ENCODE results near the gene KRT23. TPM values are rescaled to one million over a fixed set of nuclear protein-coding genes. Genes with fewer than 3 reads are reported as not detected.

The KRT23 gene, protein sequence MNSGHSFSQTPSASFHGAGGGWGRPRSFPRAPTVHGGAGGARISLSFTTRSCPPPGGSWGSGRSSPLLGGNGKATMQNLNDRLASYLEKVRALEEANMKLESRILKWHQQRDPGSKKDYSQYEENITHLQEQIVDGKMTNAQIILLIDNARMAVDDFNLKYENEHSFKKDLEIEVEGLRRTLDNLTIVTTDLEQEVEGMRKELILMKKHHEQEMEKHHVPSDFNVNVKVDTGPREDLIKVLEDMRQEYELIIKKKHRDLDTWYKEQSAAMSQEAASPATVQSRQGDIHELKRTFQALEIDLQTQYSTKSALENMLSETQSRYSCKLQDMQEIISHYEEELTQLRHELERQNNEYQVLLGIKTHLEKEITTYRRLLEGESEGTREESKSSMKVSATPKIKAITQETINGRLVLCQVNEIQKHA
- 1.2 and 68.1 TPM in 2 replicates for total RNA-seq

DNA sequence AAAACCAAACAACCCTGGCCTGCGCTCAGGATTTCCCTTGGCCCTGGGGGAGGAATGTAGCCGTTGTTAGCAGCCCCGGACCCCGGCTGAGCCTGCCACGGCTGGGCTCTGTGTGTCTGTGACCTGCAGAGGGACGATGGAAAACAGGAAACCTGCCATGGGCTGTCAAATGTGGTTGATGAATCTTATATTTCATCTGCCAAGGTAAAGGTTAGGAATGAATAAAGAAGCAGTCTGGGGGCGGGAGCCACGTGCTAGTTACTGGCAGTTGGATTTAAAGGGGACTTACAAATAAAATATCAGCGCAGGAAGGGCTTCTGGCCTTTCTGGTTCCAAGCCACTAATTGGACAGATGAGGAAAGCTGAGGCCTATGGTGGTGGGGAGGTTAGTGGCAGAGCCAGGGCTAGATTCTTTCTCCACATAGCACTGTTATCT, at the start of gene KRT23:
Gene KRT23, minus strand, starts transcription at position 263 of the 436 bp plus-strand sequence. CDS start 1,043 bp downstream, outside the sequence.
- peak; percentile 25 for DNase-seq (ENCODE audit: low read depth)

DNA sequence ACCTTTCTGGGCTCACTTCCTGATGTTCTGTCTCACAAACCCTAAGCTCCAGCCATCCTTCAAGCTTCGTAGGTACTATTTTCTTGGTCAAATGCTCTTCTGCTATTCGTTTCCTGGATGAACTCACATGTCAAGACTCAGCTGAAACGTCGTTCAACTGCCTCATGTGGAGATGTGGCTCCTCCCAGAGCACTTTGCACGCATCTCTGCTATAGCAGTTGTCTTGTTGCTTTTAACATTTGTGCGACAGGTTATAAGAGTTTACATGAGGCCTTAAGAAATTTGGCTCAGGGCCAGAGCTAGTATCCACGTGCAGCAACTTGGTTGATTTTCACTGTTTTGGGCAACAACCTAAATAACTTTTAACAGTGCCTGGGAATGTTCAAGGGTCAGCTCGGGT, 49.5 kb upstream of the KRT23 start:
- DNase-seq (ENCODE audit: low read depth) = no peak

DNA sequence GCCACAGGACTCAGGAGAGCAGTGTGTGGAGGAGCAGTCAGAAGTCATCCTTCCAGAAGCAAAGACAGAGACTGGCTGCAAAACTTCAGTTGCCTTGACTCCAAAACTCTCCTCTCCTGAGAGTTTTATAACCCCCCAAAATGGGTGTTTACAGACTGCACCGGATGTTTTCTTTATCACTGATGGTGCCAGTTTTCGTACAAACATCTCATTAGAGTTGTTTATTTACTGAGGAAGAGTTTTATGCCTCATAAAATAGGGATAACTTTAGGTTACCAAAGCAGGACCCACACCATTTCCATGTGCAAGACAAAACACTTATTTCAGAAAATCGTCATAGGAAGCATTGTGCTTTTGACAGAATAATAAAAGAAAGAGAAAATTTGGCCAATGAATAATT, 46.8 kb upstream of the KRT23 start, which contains the start of gene KRT40:
Gene KRT40, minus strand, starts transcription at position 101 of the 400 bp plus-strand sequence. Its CDS starts 53 bp downstream, at position 48.
- DNase-seq (ENCODE audit: low read depth) = no peak

DNA sequence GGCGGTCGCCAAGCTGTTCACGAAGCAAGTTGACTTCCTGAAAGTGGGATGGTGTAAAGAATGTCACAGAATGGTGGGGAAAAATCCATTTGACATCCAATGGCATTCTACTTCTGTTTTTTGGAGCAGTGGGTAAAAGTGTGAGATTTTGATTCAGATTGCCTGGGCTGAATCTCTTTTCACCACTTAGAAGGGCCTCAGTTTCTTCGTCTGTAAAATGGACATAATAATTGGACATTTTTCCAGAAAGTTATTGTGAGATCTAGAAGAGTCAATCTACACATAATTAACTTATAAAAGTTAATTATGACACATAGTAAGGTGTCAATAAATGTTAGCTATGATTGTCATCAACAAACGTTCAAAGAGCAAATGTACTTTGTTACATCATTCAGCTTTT, 43.7 kb upstream of the KRT23 start:
- no peak for DNase-seq (ENCODE audit: low read depth)

DNA sequence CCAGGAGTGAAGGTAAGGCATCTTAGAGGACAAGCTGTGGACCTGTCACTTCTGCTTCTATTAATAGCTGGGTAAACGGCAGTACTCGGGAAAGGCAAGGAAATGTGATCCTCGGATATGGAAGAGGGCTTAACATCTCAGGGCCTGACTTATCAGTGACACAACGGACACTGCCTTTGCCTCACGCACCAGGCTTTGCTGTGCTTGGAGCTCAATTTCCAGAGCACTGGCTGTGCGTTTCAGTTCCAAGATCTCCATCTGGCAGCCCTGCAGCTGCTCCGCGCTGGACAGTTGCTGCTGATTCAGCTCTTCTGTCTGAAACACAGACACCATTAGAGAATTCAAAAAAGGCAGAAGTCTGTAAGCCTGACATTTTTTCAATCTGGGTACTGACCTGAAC, 43.1 kb upstream of the KRT23 start:
- no peak for DNase-seq (ENCODE audit: low read depth)

DNA sequence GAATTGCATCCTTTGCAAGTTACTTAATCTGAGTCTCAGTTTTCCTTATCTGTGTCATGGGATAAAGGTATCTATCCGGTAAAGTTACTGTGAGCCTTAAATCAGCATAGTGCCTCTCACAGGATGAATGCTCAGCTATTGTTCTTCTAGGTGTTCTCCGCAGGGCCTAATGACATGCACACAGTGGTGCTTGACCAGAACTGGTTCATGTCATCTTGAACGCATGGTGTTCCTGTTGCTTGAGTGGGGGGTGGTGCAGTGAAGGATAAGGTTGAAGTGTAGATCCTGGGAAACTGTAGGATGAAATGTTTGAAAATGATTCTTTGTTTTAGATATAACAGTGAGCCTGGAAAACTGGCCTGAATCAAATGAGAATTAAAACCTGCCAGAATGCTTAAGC, 42.7 kb upstream of the KRT23 start:
- DNase-seq (ENCODE audit: low read depth) = no peak

DNA sequence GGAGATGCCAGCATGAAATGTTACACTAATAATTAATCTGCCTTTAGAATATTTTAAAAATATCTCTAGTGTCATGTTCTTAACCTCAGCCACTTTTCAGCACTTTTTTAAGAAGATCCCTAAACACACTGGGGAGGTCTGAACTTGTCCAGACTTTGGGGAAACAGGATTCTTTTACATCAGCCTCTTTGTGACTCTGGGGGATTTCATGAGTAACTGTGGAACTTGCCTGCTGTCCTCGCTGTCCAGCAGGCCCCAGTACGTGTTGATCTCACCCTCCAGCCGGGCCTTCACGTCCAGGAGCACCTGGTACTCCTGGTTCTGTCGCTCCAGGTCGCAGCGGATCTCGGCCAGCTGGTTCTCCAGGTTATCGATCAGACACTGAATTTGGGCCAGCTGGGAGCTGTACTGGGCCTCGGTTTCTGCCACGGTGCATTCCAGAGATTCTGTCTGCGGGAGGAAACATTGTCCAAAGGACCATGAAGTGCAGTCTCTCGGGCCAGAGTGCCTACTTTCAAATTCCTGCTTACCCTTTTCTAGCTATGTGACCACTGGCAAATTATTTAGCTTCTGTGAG, 41.2 kb upstream of the KRT23 start:
- DNase-seq (ENCODE audit: low read depth) = no peak

DNA sequence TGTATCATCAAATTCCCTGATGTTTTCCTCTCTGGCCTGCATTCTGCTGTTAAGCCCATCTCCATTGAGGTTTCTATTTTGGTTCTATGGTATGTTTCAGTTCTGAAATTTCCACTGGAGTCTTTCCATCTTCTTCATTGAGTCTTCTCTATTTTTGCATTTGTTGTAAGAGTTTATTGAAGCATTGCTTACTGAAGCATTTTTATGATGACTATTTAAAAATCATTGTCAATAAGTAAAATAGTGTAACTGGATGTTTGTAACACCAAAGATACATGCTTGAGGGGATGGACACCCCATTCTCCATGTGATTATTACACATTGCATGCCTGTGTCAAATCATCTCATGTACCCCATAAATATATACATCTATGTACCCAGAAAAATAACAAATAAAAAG, 38.1 kb upstream of the KRT23 start:
- no peak for DNase-seq (ENCODE audit: low read depth)

DNA sequence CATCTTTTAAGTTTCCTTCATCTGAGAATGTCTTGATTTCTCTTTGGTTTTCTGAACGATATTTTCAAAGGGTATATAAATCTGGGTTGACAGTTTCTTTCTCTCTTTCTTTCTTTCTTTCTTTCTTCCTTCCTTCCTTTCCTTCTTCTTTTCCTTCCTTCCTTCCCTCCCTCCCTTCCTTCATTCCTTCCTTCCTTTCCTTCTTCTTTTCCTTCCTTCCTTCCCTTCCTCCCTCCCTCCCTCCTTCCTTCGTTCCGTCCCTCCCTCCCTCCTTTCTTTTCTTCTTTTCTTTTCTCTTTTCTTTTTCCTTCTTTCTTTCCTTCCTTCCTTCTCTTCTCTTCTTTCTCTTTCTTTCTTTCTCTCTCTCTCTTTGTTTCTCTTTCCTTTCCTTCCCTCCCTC, 36.9 kb upstream of the KRT23 start:
- DNase-seq (ENCODE audit: low read depth) = no peak

DNA sequence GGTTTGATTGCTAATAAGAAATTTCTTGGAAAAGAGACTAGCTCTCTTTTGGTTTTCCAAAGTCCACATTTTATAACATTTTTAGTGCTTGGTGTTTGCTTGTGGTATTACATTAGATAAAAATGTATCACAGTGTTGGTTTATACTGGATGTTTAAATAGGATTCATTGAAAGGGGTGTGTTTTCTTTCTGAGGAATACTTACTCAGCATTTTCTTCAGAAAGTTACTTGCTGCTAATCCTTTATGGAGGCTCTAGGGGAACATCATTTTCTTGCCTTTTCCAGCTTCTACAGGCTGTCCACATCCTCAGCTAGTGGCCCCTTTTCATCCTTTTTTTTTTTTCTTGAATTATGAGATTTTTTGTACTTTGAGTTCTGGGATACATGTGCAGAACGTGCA, 30.1 kb upstream of the KRT23 start:
- no peak for DNase-seq (ENCODE audit: low read depth)

DNA sequence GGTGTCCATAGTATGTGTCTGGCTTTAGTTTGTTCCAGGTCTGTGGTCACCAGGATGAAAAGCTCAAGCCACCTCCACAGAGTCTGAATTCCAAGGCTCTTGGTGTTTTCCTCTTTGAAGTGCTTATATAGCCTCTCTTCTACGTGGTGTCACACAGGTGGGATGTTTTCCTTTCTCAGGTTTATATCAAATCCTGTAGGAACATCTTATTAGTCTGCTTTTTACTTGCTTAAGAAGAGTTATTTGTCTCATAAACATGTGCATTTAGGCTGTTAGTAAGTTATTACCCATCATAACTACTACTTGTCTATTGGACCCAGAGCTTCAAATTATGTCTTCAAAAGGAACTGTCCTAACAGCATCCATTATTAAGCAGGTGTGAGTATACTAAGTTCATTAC, 29.4 kb upstream of the KRT23 start, which contains the start of gene KRT39:
Gene KRT39, minus strand, starts transcription at position 101 of the 400 bp plus-strand sequence. Its CDS starts 92 bp downstream, at position 9.
- no peak for DNase-seq (ENCODE audit: low read depth)

DNA sequence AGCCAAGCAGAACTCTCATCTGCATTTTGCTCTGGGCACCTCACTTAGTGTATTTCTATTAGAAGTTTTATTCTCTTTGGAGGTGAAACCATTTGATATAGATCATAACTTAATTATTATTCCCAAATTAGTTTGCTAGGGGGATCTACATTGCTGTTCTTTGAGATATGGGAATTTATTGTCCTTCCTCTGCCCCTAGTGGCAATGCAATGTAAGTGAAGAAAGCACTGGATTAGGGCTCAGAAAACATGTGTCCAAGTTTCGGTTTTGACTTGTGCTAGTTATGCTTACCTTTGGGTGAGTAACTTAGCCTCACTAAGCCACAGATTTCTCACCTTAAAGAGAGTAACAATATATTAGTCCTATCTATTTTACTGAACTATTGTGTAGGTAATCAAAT, 26.4 kb upstream of the KRT23 start:
- DNase-seq (ENCODE audit: low read depth) = peak; percentile 59

DNA sequence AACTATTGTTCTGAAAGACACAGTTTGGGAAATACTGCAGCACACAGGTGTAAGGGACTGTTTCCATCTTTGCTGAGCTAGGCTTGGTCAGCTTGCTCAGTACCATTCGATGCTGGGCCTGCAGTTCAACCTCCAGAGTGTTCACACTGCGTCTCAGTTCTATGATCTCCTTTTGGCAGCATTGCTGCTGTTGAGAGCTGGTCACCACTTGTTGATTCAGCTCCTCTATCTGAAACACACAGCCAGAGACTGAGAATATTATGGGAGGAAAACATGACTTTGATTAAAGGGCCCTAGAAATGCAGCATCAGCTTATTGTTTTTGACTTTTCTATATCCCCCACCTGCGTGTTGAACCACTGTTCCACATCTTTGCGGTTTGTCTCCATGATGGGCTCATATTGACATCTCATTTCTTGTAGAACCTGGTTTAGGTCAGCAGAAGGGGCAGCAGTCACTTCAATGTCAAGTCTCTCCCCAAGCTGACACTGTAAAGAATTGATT, 24.7 kb upstream of the KRT23 start:
- no peak for DNase-seq (ENCODE audit: low read depth)

DNA sequence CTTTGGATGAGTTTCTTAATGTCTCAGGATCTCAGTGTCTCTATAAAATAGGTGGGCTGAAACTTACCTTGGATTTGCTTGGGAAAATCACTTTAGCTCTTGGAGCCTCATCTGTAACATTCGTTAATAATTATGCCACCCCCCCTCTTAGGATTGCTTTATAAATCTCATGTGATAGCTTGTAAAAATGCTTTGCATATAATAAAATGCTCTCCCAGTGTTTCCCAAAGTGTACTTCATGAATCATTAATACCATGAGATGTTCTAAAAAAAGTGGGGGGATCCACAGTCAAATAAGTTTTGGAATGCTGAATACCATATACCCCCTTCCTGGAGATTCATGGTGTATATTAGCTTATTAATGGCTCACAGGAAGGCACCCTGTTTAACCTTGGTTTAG, 24.1 kb upstream of the KRT23 start:
- DNase-seq (ENCODE audit: low read depth) = no peak

DNA sequence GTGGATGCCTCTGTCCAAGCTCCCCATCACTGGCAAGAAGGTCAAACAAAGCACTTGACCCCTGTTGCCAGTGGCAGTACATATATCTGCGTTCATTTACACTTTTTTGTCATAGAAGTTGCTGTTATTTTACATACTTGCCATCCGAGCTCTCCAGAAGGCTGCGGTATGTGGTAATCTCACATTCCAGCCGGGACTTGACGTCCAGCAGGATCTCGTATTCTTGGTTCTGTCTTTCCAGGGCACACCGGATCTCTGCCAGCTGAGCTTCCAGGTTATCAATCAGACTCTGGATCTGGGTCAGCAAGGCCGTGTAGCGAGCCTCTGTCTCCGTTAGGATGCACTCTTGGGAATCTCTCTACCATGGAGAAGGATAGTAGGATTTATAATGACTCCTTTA, 22.7 kb upstream of the KRT23 start:
- DNase-seq (ENCODE audit: low read depth) = no peak

DNA sequence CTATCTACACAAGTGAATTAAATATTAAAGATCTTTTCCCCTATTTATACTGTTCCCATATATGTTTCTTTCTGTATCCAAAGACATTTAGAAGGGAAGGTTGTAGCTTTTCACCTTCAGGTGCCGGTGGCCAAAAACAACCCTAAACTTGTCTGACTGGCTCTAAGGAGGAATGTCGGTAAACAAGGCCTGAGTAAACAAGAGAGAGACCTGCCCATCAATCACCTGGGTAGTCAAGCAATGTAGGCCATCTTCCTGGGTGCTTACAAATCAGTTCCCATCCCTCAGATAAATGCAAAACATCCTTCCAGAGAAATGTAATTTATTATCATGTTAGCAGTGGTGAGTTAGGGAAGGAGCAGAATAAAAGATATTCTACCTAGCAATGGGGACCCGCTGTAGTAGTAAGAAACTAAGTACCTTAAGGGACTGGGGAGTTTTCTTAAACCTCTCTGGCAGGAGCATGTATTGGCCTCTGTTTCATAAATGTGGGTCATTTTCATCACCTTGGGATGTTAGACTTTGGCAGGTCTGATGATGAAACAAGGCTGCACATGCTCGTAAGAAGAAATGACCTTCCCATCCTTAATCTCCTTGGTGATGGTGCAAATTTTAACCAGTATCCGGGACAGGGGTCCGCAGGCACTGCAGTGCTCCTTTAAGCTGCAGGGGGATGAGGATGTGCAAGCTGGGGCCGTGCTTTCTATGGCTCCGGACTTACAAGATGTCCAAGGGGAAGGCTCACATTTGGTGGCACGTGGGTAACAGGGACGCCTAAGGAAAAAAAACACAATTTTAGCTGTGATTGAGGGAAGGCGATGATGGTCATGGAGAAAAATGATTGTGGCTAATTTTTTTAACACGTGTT, 20.9 kb upstream of the KRT23 start:
- peak; percentile 31 for DNase-seq (ENCODE audit: low read depth)

DNA sequence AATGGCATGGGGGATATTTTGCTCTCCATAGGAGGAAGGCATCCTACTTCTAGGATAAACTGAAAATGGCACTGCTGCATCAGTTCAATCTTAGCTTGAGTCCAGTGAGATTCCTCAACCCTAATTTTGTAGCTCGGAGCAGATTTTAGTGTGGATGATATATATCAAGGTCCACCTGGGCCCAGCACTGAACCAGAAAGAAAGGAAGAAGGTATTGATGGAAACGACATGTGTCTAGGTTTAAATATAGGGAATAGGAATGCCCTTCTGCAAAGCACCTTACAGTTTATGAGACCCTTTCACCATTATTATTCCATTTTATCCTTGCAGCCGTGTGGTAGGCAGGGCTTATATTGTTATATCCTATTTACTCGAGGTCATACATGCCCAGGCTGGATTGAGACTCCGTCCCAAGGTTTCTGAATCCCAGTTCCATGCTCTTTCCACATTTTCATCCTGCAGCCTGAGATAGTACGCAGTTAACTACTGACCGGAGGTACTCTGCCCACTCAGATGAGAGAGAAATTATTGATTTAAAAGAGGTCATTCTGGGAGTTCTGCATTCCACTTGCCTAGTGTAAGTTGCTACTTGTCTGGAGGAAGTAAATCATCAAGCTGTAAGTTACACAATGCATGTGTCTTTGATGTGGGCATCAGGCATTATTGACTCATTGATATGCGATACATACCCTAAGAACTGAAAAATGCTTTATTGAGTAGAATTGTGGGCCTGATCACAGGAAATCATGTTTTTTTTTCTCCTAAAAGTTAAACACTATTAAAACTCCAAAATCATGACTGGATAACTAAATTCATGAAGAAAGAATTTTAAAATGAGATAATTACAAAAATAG, 19.2 kb upstream of the KRT23 start:
- peak; percentile 96 for DNase-seq (ENCODE audit: low read depth)

DNA sequence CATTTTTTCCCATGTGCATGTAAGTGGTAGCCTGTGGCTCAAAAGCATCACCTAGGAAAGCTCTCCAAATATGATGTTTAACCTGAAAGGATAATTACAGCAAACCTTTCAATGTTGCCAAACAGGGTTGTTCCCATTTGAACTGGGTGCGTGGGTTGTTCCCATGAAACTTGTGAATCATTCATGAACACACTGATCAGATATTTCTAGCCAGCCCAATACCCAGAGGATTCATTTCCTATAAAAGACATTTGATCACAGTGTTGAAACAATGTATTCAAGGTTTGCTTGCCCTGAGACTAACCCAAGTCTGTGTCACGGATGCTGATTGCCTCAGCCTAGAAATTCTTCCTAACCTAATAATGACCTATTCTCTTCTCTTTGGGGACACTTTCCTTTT, 16.4 kb upstream of the KRT23 start:
- DNase-seq (ENCODE audit: low read depth) = peak; percentile 94

DNA sequence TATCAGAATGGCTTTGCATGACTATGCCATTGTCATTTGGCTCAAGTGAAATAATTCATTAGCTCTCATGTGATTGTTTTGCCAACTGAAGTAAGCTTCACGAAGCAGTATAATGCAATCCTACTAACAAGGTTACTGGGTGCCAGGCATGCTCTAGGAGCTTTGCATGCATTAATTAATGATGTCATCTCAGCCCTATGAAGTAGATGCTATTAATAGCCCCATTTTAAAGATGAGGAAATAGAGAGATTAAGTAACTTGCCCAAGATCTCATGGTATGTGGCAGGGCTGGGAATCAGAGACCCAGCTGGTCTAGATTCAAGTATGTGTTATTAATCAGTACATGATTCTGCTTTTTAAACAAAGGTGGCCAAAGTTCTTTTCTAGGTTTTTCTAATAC, 15.2 kb upstream of the KRT23 start:
- DNase-seq (ENCODE audit: low read depth) = peak; percentile 91

DNA sequence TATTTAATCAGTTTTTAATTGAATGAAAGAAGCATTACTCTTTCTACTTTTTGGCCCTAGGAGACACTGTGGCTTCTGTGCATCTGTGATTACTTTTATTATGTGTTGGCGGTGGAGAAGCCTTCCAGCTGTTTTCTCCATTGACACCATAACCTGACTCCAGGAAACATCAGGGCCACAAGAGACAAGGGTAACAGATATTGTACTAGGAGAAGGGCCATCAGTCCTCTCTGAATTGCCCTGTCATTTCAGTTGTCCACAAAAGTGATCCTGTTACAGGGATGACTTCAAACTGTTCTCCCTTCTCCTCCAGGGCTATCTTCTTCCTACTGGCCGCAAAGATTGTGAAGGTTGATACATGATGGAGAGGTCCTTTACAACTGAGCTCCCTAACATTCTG, 14.7 kb upstream of the KRT23 start:
- no peak for DNase-seq (ENCODE audit: low read depth)

DNA sequence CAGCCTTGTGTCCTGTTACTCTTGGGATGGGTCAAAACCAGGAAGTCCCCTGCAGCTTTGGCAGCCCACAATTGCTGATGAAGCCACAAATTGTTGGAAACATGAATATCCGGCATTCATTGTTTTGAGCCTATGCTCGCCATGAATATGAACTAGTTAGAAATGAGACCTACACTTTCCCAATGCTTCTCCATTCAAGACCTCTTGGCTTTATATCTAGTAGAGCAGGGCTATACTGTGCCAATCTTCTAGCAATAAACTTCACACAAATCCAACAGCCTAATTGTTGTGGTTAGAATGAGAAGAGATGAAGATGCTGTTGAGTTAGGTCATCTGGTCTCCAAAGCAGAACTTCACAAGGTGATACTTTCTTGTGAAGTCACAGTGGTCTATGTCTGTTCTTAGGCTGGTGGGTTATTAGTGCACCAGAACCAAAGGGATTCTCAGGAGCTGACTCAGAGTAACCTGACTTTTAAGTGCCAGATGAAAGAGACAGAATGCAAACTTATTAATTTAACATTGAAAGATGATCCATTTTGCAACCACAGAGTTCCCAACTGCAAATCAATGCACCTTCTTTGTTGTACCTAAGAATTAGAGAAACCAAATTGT, 13.7 kb upstream of the KRT23 start:
- peak; percentile 31 for DNase-seq (ENCODE audit: low read depth)
